K562 (cell line): ENCODE results near the gene TMEM106B. TPM values are rescaled to one million over a fixed set of nuclear protein-coding genes. Genes with fewer than 3 reads are reported as not detected.

Experiments used
- ETV6 ChIP-seq, 3 experiments: fragments of 150-350 bp in 1 of 3; sonication (generic) in 1 of 3; formaldehyde crosslinking in 1 of 3; IDR thresholded peaks; 2 replicates each; pipeline versions ENCODE4 v1.6.1 to v1.8.0; 2014 to 2022; ENCODE audit warnings: borderline replicate concordance in 2 of 3, low read depth in 2 of 3, antibody characterized with exemption in 1 of 3, low read length in 1 of 3, mild to moderate bottlenecking in 1 of 3, missing genetic modification reagents in 1 of 3
- GTF2A2 ChIP-seq: IDR thresholded peaks from 2 replicates; pipeline ENCODE4 v1.6.1; 2016; ENCODE audit warnings: mild to moderate bottlenecking, missing genetic modification characterization, missing compliant biosample characterization
- HNRNPL ChIP-seq: fragments of 200-400 bp; formaldehyde crosslinking; IDR thresholded peaks from 2 replicates; pipeline ENCODE4 v1.6.1; 2017; ENCODE audit warnings: low read depth, mild to moderate bottlenecking, low read length
- ILF3 ChIP-seq: fragments of 450-650 bp; IDR thresholded peaks from 2 replicates; pipeline ENCODE4 v1.6.1; 2018; ENCODE audit warnings: antibody characterized with exemption, mild to moderate bottlenecking, moderate library complexity, borderline replicate concordance
- NONO ChIP-seq, 2 experiments: fragments of 200-400 bp in 1 of 2; fragments of 450-650 bp in 1 of 2; formaldehyde crosslinking in 1 of 2; IDR thresholded peaks; 2 replicates each; pipeline ENCODE4 v1.6.1; 2017; ENCODE audit warnings: low read depth in 2 of 2, mild to moderate bottlenecking in 2 of 2, moderate library complexity in 2 of 2, low read length in 1 of 2
- OTX1 ChIP-seq: fragments of 450-650 bp; formaldehyde crosslinking; IDR thresholded peaks from 2 replicates; pipeline ENCODE4 v1.4.0; 2022; ENCODE audit warnings: mild to moderate bottlenecking
- POLR2AphosphoS2 ChIP-seq: IDR thresholded peaks from 2 replicates; pipeline ENCODE4 v1.6.1; 2012; ENCODE audit warnings: low read length, improper control_type of control experiment
- RBM22 ChIP-seq: fragments of 200-400 bp; formaldehyde crosslinking; IDR thresholded peaks from 2 replicates; pipeline ENCODE4 v1.6.1; 2018; ENCODE audit warnings: low read length, low read depth; ENCODE audit not compliant: poor library complexity, severe bottlenecking
- SLC30A9 ChIP-seq: fragments of 250-450 bp; sonication (Bioruptor Pico); IDR thresholded peaks from 2 replicates; pipeline ENCODE4 v1.8.0; 2022; ENCODE audit warnings: mild to moderate bottlenecking, moderate library complexity
- THRA ChIP-seq: fragments of 450-650 bp; IDR thresholded peaks from 2 replicates; pipeline ENCODE4 v1.6.1; 2017; ENCODE audit warnings: mild to moderate bottlenecking, moderate library complexity
- USF1 ChIP-seq: sonication (generic); formaldehyde crosslinking; IDR thresholded peaks from 2 replicates; pipeline ENCODE4 v1.9.0; 2022; ENCODE audit warnings: mild to moderate bottlenecking, missing genetic modification reagents
- XRCC5 ChIP-seq: fragments of 200-400 bp; formaldehyde crosslinking; IDR thresholded peaks from 2 replicates; pipeline ENCODE4 v1.6.1; 2017; ENCODE audit warnings: low read depth, mild to moderate bottlenecking, low read length
- ZNF224 ChIP-seq: sonication (generic); formaldehyde crosslinking; IDR thresholded peaks from 2 replicates; pipeline ENCODE4 v1.8.0; 2022; ENCODE audit warnings: mild to moderate bottlenecking, missing genetic modification reagents
- ZNF436 ChIP-seq: fragments of 250-450, 450-650 bp; sonication (Bioruptor Pico); formaldehyde crosslinking; IDR thresholded peaks from 2 replicates; pipeline ENCODE4 v1.7.0; 2020; ENCODE audit warnings: mild to moderate bottlenecking
- ZNF79 ChIP-seq: fragments of 250-450 bp; sonication (Bioruptor Pico); IDR thresholded peaks from 2 replicates; pipeline ENCODE4 v1.4.0; 2020; ENCODE audit warnings: low read depth, mild to moderate bottlenecking, moderate library complexity
- polyA plus RNA-seq, 8 experiments: library from polyadenylated mRNA; depleted of rRNA in 4 of 8; stranded (reverse) in 5 of 8; unstranded in 3 of 8; fragments of >200 nt; fragmentation: Nextera tagmentation in 2 of 8; fragmentation: Illumina TruSeq in 1 of 8; extraction: Ambion mirVana in 2 of 8; extraction: Trizol in 1 of 8; gene quantifications; 2 replicates each; pipeline versions ENCODE4 v1.2.1 to v1.2.3, GENCODE V29; 2011 to 2014; ENCODE audit warnings: inconsistent platforms in 1 of 8, missing spikeins in 1 of 8
- total RNA-seq, 7 experiments: library from RNA; depleted of rRNA in 6 of 7; stranded (reverse); fragments of >200 nt in 6 of 7; fragmentation: Illumina TruSeq in 2 of 7; extraction: Trizol in 2 of 7; gene quantifications; 2 replicates each; pipeline versions ENCODE4 v1.2.1 to v1.2.3, GENCODE V29; 2011 to 2021; ENCODE audit warnings: low replicate concordance in 1 of 7
- TF ChIP-seq, protein P1 (sequence below): sonication (generic); formaldehyde crosslinking; IDR thresholded peaks from 2 replicates; pipeline ENCODE4 v1.5.0; 2020; ENCODE audit warnings: missing genetic modification reagents
- TF ChIP-seq, protein P2 (sequence below): sonication (generic); formaldehyde crosslinking; IDR thresholded peaks from 2 replicates; pipeline ENCODE4 v1.8.0; 2022; ENCODE audit warnings: missing genetic modification reagents, mild to moderate bottlenecking, borderline replicate concordance
- TF ChIP-seq, protein P3 (sequence below): sonication (generic); formaldehyde crosslinking; IDR thresholded peaks from 2 replicates; pipeline ENCODE4 v1.8.1; 2023; ENCODE audit warnings: mild to moderate bottlenecking, missing genetic modification reagents

Gene TMEM106B
- total and polyA plus RNA-seq, 9 of the 15 experiments (the other 6 are each of a cell fraction or from before 2014, with no cell fraction given): 8.6 to 30.4 (median 18.7) TPM

- TF ChIP-seq RBM22: no peak
- TF ChIP-seq OTX1: peak; percentile 27; the same call in 1 of the 2 replicates
- no peak for TF ChIP-seq GTF2A2 (tag)
- no peak for TF ChIP-seq XRCC5
- TF ChIP-seq NONO (IDR thresholded peaks at IDR 0.05; ENCODE audit: low read depth in 2 of 2, low read length in 1 of 2): peak; percentile 78 to 85
- no peak for TF ChIP-seq SLC30A9 (CRISPR knock-in tag)
- no peak for TF ChIP-seq USF1 (CRISPR knock-in tag)
- TF ChIP-seq ZNF224 (CRISPR knock-in tag): 0 out of 2 replicates have a peak, but pooled peaks have one; percentile 82
- no peak for TF ChIP-seq ZNF79
- no peak for TF ChIP-seq THRA
- no peak for TF ChIP-seq ZNF436 (CRISPR knock-in tag)
- TF ChIP-seq ETV6 (IDR thresholded peaks at IDR 0.05; ENCODE audit: borderline replicate concordance in 1 of 2, low read depth in 2 of 2, low read length in 1 of 2): no peak
- peak; percentile 88; the same call in 1 of the 2 replicates for TF ChIP-seq ETV6 (CRISPR knock-in tag; IDR thresholded peaks at IDR 0.05; ENCODE audit: borderline replicate concordance)
- no peak; the same call in 1 of the 2 replicates for TF ChIP-seq HNRNPL
- TF ChIP-seq, protein P1, sequence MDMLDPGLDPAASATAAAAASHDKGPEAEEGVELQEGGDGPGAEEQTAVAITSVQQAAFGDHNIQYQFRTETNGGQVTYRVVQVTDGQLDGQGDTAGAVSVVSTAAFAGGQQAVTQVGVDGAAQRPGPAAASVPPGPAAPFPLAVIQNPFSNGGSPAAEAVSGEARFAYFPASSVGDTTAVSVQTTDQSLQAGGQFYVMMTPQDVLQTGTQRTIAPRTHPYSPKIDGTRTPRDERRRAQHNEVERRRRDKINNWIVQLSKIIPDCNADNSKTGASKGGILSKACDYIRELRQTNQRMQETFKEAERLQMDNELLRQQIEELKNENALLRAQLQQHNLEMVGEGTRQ (CRISPR knock-in tag): no peak
- TF ChIP-seq, protein P2, sequence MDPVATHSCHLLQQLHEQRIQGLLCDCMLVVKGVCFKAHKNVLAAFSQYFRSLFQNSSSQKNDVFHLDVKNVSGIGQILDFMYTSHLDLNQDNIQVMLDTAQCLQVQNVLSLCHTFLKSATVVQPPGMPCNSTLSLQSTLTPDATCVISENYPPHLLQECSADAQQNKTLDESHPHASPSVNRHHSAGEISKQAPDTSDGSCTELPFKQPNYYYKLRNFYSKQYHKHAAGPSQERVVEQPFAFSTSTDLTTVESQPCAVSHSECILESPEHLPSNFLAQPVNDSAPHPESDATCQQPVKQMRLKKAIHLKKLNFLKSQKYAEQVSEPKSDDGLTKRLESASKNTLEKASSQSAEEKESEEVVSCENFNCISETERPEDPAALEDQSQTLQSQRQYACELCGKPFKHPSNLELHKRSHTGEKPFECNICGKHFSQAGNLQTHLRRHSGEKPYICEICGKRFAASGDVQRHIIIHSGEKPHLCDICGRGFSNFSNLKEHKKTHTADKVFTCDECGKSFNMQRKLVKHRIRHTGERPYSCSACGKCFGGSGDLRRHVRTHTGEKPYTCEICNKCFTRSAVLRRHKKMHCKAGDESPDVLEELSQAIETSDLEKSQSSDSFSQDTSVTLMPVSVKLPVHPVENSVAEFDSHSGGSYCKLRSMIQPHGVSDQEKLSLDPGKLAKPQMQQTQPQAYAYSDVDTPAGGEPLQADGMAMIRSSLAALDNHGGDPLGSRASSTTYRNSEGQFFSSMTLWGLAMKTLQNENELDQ (CRISPR knock-in tag): peak; percentile 36; the same call in 1 of the 2 replicates
- no peak for TF ChIP-seq ILF3
- no peak for TF ChIP-seq POLR2AphosphoS2
- TF ChIP-seq, protein P3, sequence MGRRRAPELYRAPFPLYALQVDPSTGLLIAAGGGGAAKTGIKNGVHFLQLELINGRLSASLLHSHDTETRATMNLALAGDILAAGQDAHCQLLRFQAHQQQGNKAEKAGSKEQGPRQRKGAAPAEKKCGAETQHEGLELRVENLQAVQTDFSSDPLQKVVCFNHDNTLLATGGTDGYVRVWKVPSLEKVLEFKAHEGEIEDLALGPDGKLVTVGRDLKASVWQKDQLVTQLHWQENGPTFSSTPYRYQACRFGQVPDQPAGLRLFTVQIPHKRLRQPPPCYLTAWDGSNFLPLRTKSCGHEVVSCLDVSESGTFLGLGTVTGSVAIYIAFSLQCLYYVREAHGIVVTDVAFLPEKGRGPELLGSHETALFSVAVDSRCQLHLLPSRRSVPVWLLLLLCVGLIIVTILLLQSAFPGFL (CRISPR knock-in tag): peak; percentile 58; the same call in 1 of the 2 replicates
These were observed at the start of gene TMEM106B (continued) for GRCh38 chr7:12211054-12211710.
